ENCODE measurements around the gene TUT7.

Gene TUT7

GRCh38 chr9:86274821-86275643, 79.2 kb downstream of the TUT7 start:
- no peak for TF ChIP-seq FOXP2 (optimal IDR thresholded peaks at IDR 0.05; ENCODE audit: borderline replicate concordance, extremely low read depth, extremely low read length, insufficient read depth)
- no peak for TF ChIP-seq POLR2AphosphoS5 (IDR thresholded peaks at IDR 0.05; ENCODE audit: low read depth, low read length)
- TF ChIP-seq REST (IDR thresholded peaks at IDR 0.05; ENCODE audit: insufficient read depth in 1 of 2, low read depth in 2 of 2, low read length in 2 of 2), result no peak
- TF ChIP-seq TAF1 (IDR thresholded peaks at IDR 0.05; ENCODE audit: borderline replicate concordance, insufficient read depth, low read length), result no peak
- TF ChIP-seq SIN3A (IDR thresholded peaks at IDR 0.05; ENCODE audit: borderline replicate concordance, insufficient read depth, low read length), result no peak

GRCh38 chr9:86272221-86272620, 82.0 kb downstream of the TUT7 start:
- TF ChIP-seq REST (IDR thresholded peaks at IDR 0.05; ENCODE audit: insufficient read depth in 1 of 2, low read depth in 2 of 2, low read length in 2 of 2), result no peak
- TF ChIP-seq POLR2AphosphoS5 (IDR thresholded peaks at IDR 0.05; ENCODE audit: low read depth, low read length), result no peak
- no peak for TF ChIP-seq FOXP2 (optimal IDR thresholded peaks at IDR 0.05; ENCODE audit: borderline replicate concordance, extremely low read depth, extremely low read length, insufficient read depth)
- no peak for TF ChIP-seq SIN3A (IDR thresholded peaks at IDR 0.05; ENCODE audit: borderline replicate concordance, insufficient read depth, low read length)
- TF ChIP-seq TAF1 (IDR thresholded peaks at IDR 0.05; ENCODE audit: borderline replicate concordance, insufficient read depth, low read length), result no peak

DNA sequence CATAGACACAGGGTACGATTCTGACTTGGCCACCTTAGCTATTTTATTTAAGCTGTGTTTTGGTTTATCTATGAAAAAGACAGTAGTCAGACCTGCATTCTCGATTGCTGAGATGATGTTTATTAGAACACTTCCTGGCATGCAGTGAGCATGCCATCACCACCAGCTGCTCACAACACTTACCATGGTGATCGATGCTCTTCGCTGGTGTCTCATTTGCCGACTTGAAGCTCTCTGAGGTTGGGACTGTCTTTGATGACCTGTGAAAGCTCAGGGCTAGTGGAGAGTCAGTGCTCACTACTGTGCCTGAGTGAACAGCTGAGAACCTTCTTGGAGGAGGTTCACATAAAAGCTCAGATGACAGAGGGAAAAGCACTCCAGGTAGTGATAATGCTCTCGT, 90.3 kb downstream of the TUT7 start:
- no peak for TF ChIP-seq POLR2AphosphoS5 (IDR thresholded peaks at IDR 0.05; ENCODE audit: low read depth, low read length)
- no peak for TF ChIP-seq FOXP2 (optimal IDR thresholded peaks at IDR 0.05; ENCODE audit: borderline replicate concordance, extremely low read depth, extremely low read length, insufficient read depth)
- TF ChIP-seq REST (IDR thresholded peaks at IDR 0.05; ENCODE audit: insufficient read depth in 1 of 2, low read depth in 2 of 2, low read length in 2 of 2), result no peak
- no peak for TF ChIP-seq SIN3A (IDR thresholded peaks at IDR 0.05; ENCODE audit: borderline replicate concordance, insufficient read depth, low read length)
- TF ChIP-seq TAF1 (IDR thresholded peaks at IDR 0.05; ENCODE audit: borderline replicate concordance, insufficient read depth, low read length), result no peak

- TF ChIP-seq FOXP2 (optimal IDR thresholded peaks at IDR 0.05; ENCODE audit: borderline replicate concordance, extremely low read depth, extremely low read length, insufficient read depth) (no peak), SIN3A (IDR thresholded peaks at IDR 0.05; ENCODE audit: borderline replicate concordance, insufficient read depth, low read length) (no peak), TAF1 (IDR thresholded peaks at IDR 0.05; ENCODE audit: borderline replicate concordance, insufficient read depth, low read length) (no peak), REST (IDR thresholded peaks at IDR 0.05; ENCODE audit: insufficient read depth in 1 of 2, low read depth in 2 of 2, low read length in 2 of 2) (no peak), POLR2AphosphoS5 (IDR thresholded peaks at IDR 0.05; ENCODE audit: low read depth, low read length) (no peak)
Observed at GRCh38 chr9:86262492-86262891, 91.7 kb downstream of the TUT7 start.

All from PFSK-1 (cell line).